Neuron (in vitro differentiated cells): ENCODE measurements around the gene MEAK7.

ENCODE experiments used
- H2AFZ ChIP-seq: one replicate; pipeline ENCODE4 v1.6.1; 2013; ENCODE audit warnings: low read depth, mild to moderate bottlenecking, inconsistent platforms, low read length, moderate library complexity
- H3K27me3 ChIP-seq: one replicate; pipeline ENCODE4 v1.6.1; 2013; ENCODE audit warnings: low read length; ENCODE audit not compliant: insufficient read depth
- H3K36me3 ChIP-seq: one replicate; pipeline ENCODE4 v1.6.1; 2013; ENCODE audit warnings: low read length; ENCODE audit not compliant: insufficient read depth
- H3K4me1 ChIP-seq: one replicate; pipeline ENCODE4 v1.6.1; 2013; ENCODE audit warnings: low read length; ENCODE audit not compliant: insufficient read depth
- H3K4me3 ChIP-seq: 2 replicates; pipeline ENCODE4 v1.5.1; 2013; ENCODE audit warnings: mild to moderate bottlenecking, low read length, moderate library complexity
- H3K9me3 ChIP-seq: one replicate; pipeline ENCODE4 v1.6.1; 2013; ENCODE audit warnings: low read length

Gene MEAK7

GRCh38 chr16:84460406-84461028, 43.9 kb downstream of the MEAK7 start:
- Histone ChIP-seq H2AFZ (no peak overlapping the region), H3K27me3 (no peaks in the 10 kb centered on the region), H3K9me3 (peaks cover 6% of the 10 kb centered on the region), H3K36me3 (peaks cover 18% of the 10 kb centered on the region), H3K4me3 (no peak overlapping the region), H3K4me1 (no peaks in the 10 kb centered on the region)

- no peak overlapping the region for H3K4me3 ChIP-seq
- no peaks in the 10 kb centered on the region for H3K4me1 ChIP-seq
- peaks cover 13% of the 10 kb centered on the region for H3K36me3 ChIP-seq
- H3K27me3 ChIP-seq, result no peaks in the 10 kb centered on the region
- H3K9me3 ChIP-seq, result peaks cover 2% of the 10 kb centered on the region
- H2AFZ ChIP-seq, result no peak overlapping the region
These were observed 44.5 kb downstream of the MEAK7 start for GRCh38 chr16:84459941-84460405.

GRCh38 chr16:84459533-84459894, 44.9 kb downstream of the MEAK7 start:
- no peaks in the 10 kb centered on the region for H3K27me3 ChIP-seq
- no peaks in the 10 kb centered on the region for H3K4me1 ChIP-seq
- H2AFZ ChIP-seq, result no peak overlapping the region
- H3K36me3 ChIP-seq, result peaks cover 11% of the 10 kb centered on the region
- peaks cover 2% of the 10 kb centered on the region for H3K9me3 ChIP-seq
- H3K4me3 ChIP-seq, result no peak overlapping the region

DNA sequence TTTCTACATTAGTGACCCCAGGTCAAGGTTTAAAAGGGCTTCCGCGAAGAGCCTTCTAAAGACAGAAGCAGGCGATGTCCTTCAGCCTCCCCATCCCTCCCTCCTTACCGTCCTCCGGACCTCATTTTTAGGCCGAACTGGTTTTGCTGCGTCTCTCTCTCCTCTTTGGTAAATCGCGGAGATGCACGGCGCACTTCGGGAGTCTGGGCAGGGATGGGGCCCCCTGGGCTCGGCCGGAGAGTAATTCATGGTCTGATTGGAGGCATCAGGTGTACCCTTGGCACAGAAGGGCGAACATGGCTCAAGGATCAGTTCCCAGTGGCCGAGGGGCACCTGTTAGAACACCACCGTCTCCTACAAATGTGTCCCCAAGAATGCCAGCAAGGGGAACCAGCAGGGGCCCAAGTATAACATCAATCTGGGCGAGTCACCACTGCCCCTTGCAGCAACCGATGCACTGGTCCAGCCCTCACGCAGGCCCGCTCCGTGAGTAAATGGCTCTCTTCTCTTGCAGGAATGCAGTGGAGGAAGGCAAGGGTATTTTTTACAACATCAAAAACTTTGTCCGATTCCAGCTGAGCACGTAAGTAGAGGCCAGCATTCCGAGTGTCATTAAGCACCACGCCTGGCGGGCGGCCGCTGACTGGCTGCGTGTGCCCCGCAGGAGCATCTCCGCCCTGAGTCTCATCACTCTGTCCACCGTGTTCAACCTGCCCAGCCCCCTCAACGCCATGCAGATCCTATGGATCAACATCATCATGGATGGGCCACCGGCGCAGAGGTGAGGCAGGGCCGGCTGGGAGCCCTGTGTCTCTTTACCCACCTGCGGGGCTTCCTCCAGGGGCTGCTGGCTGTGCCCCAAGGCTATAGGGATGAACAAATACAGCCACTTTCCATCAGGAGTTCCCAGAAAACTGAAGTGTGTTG, 45.6 kb downstream of the MEAK7 start:
- Histone ChIP-seq H3K27me3 (no peaks in the 10 kb centered on the region), H3K4me1 (no peaks in the 10 kb centered on the region), H3K36me3 (peaks cover 9% of the 10 kb centered on the region), H2AFZ (no peak overlapping the region), H3K4me3 (no peak overlapping the region), H3K9me3 (peaks cover 2% of the 10 kb centered on the region)

GRCh38 chr16:84455031-84455430, 49.4 kb downstream of the MEAK7 start:
- Histone ChIP-seq H3K27me3 (no peaks in the 10 kb centered on the region), H3K36me3 (no peaks in the 10 kb centered on the region)

More at GRCh38 chr16:84455031-84455430, 49.4 kb downstream of the MEAK7 start:
- no peak overlapping the region for H2AFZ ChIP-seq
- peaks cover 2% of the 10 kb centered on the region for H3K9me3 ChIP-seq
- no peaks in the 10 kb centered on the region for H3K4me1 ChIP-seq
- H3K4me3 ChIP-seq, result no peak overlapping the region
